GM19240 (cell line): ENCODE measurements around the gene QRICH2.
A peak's percentile ranks its signal among the peaks of the same experiment; 100 is the strongest.
"Not testable (repeated sequence)": the region's sequence is repeated elsewhere in the genome, so short reads cannot be mapped to it uniquely, and the experiment has no call there.

Experiments
- DNase-seq: peaks from one replicate; pipeline ENCODE4 v3.0.0; 2011; ENCODE audit warnings: low spot score; ENCODE audit not compliant: insufficient read length

The QRICH2 gene

DNA sequence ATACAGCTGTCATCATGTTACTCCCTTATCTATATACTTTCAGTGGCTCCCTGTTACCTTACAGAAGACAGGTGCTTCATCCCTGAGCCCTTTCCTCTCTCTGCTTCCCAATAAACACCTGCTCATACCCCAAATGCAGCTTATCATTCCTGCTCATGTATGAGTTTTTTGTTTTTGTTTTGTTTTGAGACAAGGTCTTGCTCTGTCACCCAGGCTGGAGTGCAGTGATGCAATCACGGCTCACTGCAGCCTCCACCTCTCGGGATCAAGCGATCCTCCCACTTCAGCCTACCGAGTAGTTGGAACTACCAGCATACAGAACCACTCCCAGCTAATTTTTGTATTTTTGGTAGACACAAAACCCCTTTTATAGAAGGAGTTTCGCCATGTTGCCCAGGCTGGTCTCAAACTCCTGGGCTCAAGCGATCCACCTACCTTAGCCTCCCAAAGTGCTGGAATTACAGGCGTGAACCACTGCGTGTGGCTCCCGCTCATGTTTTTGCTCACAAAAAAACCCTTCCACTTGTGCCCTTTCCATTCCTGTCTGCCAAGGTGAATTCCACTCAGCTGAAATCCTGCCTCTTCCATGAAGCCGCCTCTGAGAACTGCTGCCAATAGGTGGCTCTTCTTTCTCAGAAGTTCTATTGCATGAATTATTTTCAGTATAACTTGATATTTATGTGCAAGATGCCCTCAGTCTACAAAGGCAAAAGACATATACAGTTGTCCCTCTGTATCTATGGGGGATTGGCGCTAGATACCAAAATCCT lies 59.9 kb downstream of the QRICH2 start:
- no peak for DNase-seq

DNA sequence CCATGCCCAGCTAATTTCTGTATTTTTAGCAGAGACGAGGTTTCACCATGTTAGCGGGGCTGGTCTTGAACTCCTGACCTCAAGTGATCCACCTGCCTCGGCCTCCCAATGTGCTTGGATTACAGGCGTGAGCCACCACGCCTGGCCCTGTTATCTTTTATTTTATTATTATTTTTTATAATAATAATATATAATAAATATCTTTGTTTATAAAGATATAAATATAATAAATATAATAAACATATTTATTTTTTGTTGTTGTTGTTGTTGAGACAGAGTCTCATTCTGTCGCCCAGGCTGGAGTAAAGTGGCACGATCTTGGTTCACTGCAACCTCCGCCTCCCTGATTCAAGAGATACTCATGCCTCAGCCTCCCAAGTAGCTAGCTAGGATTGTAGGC lies 60.8 kb downstream of the QRICH2 start:
- DNase-seq = no peak

DNA sequence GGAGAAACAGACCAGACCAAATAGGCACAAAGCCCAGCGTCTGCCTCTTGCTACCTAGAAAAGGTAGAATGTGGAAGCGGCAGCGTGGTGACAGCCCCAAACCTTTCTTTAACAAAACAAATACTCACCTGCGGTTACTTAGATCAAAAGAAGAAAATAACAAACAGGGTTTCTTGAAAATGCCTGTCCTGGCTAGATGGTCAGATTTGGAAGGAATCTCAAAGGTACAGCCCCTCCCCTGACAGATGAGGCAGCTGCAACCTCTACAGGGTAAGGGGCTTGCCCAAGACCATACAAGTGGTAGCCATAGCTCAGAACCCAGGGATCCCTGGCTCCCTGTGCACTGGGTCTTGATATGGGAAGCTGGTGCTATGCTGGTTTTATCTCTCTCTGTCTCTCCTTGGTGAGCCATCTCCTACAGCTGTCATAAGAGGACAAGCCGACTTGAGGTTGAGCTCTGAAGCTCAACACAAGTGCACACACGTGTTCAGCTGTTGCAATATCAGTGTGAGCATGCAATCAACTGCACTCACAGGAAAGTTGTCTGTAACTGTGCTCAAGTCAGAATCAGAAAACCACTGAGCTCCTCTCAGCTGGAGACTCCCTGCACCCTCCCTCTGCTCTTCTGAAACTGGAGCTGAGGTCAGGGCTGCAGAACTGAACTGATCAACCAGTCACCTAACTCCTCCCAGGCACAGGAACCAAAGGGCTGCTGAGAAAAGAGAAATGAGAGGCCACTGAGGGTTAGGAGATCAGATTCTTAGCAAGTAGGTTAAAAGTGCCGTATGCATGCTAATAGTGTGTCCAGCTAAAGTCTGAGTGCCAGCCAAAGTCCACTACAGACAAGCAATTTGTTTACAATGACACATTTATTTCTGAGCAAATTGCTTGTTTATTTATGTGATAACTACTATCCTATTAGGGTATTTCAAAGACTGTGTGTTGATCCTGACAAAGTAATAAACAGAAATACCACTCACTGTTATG lies 61.7 kb downstream of the QRICH2 start:
- peak; percentile 90 for DNase-seq

DNA sequence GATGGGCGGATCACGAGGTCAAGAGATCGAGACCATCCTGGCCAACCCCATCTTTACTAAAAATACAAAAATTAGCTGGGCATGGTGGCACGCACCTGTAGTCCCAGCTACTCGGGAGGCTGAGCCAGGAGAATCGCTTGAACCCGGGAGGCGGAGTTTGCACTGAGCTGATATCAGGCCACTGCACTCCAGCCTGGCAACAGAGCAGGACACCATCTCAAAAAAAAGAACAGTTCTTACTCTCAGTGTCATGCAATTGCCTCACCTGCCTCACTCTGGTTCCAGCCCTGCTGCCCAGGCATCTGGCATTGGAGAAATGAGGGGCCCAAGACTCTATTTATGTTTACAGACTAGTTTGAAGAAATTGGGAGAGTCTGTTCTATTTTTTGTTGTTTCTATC lies 63.4 kb downstream of the QRICH2 start:
- not testable (repeated sequence) for DNase-seq

DNA sequence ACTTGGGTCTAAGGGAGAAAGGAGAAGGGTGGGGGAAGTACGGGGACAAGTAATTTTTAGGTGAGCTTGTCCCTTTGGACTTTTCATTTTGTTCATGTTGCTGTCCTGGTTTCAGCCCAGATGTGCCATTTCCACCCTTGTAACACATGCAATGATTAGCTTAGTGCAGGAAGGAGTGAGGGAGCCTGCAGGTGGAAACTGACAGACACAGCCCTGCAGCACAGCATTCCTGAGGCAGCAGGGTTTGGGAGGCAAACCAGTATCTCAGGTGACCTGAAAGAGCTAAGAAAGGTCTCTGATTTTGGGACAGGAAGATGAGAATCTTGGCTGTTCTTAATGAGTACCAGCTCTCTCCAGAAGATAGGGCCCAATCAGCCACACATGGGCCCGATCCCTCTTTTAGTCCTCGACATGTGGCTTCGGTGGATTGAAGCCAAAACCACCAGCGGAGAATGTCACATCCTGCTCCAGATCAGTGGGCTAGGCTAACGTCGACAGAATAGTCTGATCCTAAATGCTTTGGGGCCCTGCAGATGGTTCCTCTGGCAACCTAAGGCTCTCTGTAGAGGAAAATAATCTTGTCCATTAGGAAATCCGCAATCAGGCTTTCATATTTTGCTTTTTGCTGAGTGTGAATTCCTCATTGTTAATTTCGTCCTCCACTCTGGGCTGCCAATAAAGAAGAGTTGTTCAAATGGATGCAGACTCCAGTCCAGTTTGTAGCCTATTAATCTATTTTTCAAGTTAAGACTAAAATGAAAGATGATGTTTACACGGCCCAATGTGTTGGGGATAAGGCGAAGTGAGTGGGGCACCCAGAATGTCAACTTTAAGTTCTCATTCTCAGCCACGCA lies 64.0 kb downstream of the QRICH2 start:
- no peak for DNase-seq

DNA sequence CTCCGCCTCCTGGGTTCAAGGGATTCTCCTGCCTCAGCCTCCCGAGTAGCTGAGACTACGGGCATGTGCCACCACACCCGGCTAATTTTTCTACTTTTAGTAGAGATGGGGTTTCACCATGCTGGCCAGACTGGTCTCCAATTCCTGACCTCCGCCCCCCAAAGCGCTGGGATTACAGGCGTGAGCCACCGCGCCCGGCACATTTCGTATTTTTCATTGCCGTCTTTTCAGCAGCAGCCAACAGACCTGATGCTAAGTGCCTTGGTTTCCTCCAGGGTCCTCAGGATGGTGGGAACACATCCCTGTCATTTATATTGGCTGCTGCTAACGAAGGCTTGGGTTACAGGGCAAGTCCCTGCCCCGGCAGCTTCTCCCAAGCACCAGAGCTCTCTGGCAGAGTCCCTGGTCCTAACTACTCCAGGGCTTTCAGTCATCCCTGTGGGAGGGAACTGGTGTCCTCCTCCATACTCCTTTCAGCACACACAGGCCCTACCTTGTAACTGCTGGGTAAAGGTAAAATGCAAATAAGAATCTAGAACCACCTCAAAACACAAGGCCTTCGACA lies 66.3 kb downstream of the QRICH2 start:
- DNase-seq = no peak

DNA sequence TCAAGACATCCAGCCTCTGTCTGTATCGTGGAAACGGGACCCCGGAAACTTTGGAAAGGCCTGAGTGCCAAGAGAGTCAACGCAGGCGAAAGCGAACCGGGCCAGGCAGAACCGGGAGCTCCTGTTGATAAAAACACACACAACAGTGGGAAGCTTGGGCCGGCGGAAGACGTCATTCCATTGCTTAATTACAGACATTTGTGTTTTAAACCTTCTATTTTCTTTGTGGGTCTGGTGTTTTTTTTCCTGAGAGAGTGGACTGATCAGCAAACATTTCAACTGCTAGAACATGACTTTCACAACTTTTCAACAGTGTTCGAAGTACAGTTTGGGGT lies 66.9 kb downstream of the QRICH2 start:
- DNase-seq = no peak

DNA sequence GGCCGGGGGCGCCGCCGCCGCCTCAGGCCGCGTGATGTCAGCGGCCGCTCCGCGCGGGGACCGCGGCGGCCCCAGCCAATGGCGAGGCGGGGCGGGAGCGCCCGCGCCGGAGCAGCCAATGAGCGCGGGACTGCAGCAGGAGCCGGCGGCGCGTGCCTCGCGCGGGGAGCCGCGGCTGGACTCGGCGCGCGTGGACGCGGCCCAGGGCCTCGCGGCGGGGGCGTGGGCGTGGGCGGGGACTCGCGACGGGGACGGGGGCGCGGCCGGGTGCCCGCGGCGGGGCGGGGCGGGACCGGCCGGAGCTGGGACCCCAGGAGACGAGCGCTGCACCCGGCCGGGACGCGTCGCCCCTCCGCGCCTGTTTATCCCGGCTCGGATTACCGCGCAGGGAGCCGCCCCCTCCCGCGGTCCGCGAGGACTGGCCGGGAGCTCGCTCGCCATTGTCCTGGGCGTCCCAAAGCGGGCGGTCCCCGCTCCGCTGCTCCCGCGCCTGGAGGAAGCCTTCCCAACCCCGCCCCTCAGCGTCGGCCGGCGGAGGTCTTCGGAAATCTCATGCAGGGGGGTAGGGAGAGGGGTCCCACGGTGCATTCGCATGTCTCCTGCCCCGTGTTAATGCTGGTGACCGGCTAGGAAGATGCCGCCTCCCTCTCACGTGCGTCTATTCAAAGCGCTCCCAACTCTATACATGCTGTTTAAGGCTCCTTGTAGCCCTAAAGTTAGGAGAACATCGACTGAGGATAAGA lies 67.4 kb downstream of the QRICH2 start, which contains the start of gene RNF157:
RNF157 (minus strand) TSS at position 33 of the 743 bp plus-strand sequence. CDS start 253 bp downstream, outside the sequence.
- no peak for DNase-seq

DNA sequence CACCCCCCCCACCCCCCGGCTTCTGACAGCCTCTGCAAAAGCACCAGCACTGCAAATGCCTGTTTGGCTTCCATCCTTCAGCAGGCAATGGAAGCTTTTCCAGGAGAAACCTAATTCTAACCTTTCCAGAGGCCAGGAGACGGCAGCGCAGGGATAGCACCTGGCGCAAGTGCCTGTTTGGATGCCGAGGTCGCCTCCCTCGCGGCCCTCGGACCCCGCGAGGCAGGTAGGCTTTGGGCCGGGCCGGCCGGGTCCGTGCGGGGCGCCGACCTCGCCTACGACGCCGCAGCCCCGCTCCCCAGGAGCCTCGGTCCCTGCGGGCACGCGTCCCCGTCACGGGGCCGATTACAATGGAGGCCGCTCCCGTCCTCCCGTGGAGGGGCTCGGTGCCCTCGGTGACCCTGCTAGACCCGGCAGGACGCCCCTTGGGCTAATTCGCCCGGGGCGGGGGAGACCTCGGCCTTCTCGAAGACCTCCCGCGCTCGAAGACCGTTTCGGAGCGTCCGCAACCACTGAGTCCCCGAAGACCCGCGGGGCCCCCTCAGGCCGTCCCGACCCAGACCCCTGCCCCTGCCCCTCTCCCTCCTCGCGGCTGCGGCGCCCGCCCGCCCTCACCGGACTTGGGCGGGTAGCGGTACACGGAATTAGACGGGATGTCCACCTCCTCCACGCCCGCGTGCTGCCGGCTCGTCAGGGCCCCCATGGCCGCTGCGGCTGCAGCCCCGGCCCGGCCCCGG lies 68.4 kb downstream of the QRICH2 start:
- no peak for DNase-seq

DNA sequence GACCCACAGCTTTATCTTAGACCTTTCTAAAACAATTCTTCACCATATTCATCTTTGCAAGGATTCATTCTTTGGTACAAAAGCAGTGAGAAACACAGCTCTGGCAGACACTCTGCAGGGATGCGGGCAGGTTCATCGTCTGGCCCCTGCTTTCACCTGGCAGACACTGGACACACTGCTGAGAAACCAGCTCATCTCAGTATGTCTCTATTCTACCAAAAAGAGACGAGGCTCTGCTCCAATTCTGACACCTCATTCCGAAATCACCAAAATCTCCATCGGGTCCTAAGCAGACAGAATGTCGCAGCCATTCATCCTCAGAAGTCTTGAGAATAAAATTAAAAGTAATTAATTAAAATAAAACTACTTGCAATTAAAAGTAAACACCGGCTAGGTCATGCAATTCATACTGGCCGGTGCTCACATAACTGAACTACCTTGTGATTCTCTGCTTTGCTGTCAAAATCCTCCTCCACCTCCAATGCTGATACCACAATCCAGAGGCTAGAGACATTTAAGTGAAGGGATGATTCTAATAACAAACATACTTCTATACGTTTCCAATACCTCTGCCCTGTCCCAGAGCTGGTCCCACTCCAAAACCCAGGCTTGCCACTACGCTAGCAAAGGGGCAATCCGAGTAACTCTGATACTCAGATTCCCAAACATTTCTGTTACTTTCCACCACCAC lies 69.1 kb downstream of the QRICH2 start:
- no peak for DNase-seq

DNA sequence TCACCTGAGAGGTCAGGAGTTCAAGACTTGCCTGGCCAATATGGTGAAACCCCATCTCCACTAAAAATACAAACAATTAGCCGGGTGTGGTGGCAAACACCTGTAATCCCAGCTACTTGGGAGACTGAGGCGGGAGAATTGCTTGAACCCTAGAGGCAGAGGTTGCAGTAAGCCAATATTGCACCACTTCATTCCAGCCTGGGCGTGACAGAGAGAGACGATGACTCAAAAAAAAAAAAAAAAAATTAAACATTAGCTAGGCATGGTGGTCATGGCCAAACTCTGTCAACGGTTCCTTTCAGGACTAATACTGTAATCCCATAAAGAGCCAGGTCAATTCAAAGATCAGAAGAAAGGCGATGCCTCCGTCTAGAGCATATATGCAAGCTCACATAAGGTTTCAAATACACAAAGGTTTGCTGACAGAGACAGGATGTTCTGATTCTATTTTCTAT lies 70.2 kb downstream of the QRICH2 start:
- DNase-seq = no peak

DNA sequence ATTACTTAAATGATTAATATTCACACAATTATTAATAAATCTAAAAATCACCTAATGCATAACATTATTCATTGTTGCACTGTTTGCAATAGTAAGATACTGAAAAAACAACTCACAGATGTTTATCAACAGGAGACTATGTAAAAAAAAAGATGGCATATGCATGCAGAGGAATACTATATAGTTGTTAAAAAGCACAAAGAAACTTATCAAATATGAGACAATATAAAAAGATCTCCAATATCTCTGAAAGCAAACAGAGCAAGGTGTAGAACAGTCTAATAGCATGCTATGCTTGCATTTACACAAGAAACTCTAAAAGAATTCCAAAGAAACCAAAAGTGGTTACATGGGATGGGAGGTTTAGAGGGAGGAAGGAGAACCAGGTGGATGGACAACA lies 71.5 kb downstream of the QRICH2 start:
- DNase-seq = no peak

DNA sequence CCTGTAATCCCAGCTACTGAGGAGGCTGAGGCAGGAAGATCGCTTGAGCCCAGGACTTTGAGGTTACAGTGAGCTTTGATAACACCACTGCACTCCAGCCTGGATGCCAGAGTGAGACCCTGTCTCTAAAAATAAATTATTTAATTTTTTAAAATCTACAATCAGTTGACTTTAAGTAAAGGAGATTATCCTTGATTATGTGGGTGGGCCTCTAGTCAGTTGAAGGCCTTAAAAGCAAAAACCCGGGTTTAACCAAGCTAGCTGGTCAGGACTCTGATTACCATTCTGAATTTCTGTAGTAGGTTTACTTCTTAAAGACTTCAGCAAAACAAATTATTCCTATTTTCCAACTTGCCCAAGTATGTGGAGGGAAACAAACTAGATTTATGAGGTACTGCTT lies 72.2 kb downstream of the QRICH2 start:
- no peak for DNase-seq

DNA sequence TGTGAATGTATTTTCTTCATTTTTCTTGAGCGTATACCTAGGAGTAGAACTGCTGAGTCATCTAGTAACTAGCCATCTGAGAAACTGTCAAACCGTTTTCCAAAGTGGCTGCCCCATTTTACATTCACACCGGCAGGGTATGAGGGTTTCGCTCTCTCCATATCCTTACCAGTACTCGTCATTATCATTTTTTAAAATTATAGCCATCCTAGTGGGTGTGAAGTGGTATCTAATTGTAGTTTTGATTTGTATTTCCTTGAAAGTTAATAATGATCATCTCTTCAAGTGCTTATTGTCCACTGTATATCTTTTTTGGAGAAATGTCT lies 73.8 kb downstream of the QRICH2 start:
- DNase-seq = no peak

DNA sequence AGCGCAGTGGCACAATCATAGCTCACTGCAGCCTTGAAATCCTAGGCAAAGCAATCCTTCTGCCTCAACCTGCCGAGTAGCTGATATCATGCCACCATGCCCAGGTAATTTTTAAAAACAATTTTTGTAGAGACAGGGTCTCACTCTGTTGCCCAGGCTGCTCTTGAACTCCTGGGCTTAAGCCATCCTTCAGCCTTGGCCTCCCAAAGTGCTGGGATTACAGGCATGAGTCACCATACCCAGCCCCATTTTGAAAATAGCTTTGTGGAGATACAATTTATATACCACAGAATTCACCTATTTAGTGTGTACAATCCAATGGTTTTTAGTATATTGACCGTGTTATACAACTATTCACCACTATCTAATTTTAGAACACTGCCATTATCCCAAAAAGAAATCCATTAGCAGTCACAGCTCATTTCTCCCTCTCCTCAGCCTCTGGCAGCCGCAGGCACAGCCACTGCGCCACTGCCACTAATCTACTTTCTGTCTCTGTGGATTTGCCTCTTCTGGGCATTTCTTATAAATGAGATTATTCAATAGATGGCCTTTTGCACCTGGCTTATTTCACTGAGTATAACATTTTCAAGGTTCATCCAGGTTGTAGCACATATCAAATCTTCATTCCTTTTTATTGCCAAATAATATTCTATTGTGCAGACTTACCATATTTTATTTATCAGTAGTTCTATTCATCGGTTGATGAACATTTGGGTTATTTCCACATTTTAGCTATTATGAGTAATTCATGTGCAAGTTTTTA lies 74.3 kb downstream of the QRICH2 start:
- DNase-seq = no peak

DNA sequence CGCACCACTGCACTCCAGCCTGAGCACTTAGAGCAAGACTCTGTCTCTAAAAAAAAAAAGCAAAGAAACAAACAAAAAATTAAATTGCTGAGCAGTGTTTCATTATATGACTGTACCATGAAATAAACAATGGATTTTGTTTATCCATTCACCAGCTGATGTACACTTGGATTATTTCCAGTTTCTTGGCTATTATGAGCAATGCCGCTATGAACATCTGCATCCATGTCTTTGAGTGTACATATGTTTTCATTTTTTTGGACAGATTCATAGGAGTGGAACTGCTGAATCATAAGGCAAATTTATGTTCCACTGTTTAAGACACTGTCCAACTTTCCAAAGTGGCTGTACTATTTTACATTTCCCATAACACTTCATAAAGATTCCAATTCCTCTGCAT lies 75.7 kb downstream of the QRICH2 start:
- no peak for DNase-seq

DNA sequence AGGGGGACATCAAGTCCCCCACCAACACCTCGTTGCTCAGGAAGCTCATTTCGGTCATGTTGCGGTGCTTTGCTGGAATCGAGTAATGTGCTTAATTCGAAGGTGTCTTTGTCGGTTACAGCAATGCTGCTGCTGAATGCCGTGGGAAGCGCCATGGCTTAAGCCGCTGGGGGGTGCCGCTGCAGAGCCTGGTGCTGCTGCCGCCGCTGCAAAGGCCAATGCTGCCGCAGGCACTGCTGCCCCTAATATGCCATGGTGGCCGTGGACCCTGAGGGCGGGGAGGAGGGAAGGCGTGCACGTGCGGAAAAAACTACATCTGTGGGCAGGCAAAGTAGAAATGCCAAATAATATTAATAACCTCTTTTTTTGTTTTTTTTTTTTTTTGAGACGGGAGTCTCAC lies 81.3 kb downstream of the QRICH2 start:
- DNase-seq = not testable (repeated sequence)

DNA sequence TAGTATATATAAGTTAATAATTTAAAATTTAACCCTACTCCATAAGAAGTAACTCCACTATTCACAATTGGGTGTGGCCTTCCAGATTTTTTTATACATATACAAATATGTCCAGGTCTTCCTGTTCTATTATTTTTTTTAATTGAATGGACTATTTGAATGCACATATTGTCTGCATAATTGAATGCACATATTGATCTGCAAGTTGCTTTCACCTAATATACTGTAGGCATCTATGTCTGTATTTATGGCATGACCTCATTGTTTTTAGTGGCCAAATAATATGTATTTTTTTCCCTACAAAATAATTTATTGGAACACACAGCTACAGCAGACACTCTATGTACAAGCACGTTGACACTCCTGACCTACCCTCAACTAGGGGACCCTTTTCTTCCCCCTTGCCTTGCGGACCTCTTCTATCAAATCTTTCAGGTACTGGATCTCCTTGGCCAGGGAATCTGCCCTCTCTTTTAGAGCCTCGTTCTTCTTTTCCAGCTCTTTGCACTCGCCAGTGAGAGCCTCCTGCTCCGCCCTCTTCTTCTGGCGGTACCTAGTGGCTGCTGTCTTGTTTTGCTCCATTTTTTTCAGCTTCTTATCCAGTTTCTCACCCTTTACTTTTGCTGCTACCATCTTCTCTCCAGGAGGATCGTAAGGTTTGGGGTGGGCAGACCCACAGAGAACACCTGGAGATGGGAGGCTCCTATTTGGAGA lies 82.5 kb downstream of the QRICH2 start:
- DNase-seq = not testable (repeated sequence)
